HEK293 (cell line): ENCODE data around the gene CST9L.

Experiments used
- ZNF354C ChIP-seq: fragments of 450-650 bp; formaldehyde crosslinking; IDR thresholded peaks from 2 replicates; pipeline ENCODE4 v1.5.1; 2016; ENCODE audit warnings: missing biosample characterization, missing genetic modification characterization, low read depth, borderline replicate concordance
- ZNF530 ChIP-seq: fragments of 450-650 bp; formaldehyde crosslinking; IDR thresholded peaks from 2 replicates; pipeline ENCODE4 v1.5.1; 2016; ENCODE audit warnings: low read depth, missing biosample characterization, missing genetic modification characterization
- TF ChIP-seq, protein P1 (sequence below): fragments of 450-650 bp; formaldehyde crosslinking; IDR thresholded peaks from 2 replicates; pipeline ENCODE4 v1.5.1; 2016; ENCODE audit warnings: missing biosample characterization, missing genetic modification characterization
- TF ChIP-seq, protein P2 (sequence below): fragments of 450-650 bp; formaldehyde crosslinking; IDR thresholded peaks from 2 replicates; pipeline ENCODE4 v1.5.1; 2017; ENCODE audit warnings: missing biosample characterization, missing genetic modification characterization

DNA sequence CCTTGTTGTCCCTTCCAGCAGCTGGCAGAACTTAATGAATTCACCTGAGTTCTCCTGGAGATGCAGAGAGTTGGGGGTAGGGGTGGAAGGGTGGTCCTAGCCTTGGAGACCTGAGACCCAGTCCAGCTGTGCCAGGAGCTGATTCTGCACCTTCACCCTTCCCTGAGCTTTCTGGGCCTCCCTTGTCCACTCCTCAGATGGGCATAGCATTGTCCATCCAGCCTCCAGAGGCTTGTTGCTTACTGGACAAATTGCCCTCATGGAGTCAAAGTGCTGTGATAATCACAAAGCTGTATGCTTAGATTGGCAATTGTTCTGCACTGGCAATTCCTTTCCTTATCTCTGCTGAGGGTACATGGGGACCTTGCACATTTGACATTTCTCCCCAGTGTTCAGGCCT is 16.5 kb downstream of the CST9L start:
- TF ChIP-seq, protein P1, sequence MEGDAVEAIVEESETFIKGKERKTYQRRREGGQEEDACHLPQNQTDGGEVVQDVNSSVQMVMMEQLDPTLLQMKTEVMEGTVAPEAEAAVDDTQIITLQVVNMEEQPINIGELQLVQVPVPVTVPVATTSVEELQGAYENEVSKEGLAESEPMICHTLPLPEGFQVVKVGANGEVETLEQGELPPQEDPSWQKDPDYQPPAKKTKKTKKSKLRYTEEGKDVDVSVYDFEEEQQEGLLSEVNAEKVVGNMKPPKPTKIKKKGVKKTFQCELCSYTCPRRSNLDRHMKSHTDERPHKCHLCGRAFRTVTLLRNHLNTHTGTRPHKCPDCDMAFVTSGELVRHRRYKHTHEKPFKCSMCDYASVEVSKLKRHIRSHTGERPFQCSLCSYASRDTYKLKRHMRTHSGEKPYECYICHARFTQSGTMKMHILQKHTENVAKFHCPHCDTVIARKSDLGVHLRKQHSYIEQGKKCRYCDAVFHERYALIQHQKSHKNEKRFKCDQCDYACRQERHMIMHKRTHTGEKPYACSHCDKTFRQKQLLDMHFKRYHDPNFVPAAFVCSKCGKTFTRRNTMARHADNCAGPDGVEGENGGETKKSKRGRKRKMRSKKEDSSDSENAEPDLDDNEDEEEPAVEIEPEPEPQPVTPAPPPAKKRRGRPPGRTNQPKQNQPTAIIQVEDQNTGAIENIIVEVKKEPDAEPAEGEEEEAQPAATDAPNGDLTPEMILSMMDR (tag by site-specific recombination): no peak
- TF ChIP-seq ZNF354C (tag by site-specific recombination): no peak
- TF ChIP-seq, protein P2, sequence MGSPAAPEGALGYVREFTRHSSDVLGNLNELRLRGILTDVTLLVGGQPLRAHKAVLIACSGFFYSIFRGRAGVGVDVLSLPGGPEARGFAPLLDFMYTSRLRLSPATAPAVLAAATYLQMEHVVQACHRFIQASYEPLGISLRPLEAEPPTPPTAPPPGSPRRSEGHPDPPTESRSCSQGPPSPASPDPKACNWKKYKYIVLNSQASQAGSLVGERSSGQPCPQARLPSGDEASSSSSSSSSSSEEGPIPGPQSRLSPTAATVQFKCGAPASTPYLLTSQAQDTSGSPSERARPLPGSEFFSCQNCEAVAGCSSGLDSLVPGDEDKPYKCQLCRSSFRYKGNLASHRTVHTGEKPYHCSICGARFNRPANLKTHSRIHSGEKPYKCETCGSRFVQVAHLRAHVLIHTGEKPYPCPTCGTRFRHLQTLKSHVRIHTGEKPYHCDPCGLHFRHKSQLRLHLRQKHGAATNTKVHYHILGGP (tag by site-specific recombination): no peak
- no peak for TF ChIP-seq ZNF530 (tag by site-specific recombination)
